NB4 (cell line): ENCODE results near the gene SHF.

Source experiments
- DNase-seq: peaks from one replicate; pipeline ENCODE4 v3.0.0; 2010; ENCODE audit warnings: low read depth
- H3K4me3 ChIP-seq: one replicate; pipeline ENCODE4 v1.5.1; 2011; ENCODE audit warnings: mild to moderate bottlenecking, low read depth, low read length, moderate library complexity
- MYC ChIP-seq: IDR thresholded peaks from 2 replicates; pipeline ENCODE4 v1.6.1; 2011; ENCODE audit warnings: low read depth, low read length
- POLR2A ChIP-seq: IDR thresholded peaks from 2 replicates; pipeline ENCODE4 v1.6.1; 2011; ENCODE audit warnings: mild to moderate bottlenecking; ENCODE audit not compliant: insufficient read length; ENCODE audit errors: extremely low read depth
- TF ChIP-seq, protein P1 (sequence below): IDR thresholded peaks from one replicate; pipeline ENCODE4 v1.5.1; 2012; ENCODE audit warnings: low read depth, low read length
- TF ChIP-seq, protein P2 (sequence below): IDR thresholded peaks from 2 replicates; pipeline ENCODE4 v1.6.1; 2011; ENCODE audit warnings: low read depth, low read length

The SHF gene

DNA sequence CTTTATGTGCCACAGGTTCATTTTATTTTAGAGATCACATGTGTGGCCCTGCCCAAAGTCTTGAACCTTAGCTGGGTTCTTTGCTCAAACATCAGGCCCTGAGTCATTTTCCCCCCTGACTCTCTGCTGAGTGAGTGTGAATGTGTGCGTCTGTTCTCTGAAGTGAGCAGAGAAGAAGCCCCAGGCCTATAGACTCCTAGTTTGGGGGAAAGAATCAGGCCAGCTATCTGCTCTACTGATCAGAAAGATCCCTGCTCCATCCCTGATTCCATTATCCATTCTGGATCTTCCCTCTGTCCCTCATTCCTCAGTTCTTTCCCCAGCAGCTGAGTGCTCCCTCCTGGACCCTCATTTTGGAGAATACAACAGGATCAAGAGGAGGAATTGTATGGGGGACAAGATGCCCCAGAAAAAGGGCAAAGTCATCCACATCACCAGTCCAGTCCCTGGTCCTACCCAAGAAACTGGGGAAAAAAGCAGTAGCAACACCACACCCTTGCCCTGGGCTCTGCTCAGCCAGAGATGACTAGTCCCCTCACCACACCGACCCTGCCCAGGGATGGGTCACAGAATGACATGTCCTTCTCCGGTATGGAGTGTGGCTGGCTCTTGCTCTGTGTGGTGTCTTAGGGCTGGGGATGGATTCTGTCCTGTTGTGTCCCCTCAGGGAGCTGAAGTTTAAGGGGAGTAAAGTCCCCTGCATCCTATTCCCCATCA is 54.8 kb downstream of the SHF start:
- no peak for DNase-seq
- no peak overlapping the region for H3K4me3 ChIP-seq
- TF ChIP-seq, protein P1, sequence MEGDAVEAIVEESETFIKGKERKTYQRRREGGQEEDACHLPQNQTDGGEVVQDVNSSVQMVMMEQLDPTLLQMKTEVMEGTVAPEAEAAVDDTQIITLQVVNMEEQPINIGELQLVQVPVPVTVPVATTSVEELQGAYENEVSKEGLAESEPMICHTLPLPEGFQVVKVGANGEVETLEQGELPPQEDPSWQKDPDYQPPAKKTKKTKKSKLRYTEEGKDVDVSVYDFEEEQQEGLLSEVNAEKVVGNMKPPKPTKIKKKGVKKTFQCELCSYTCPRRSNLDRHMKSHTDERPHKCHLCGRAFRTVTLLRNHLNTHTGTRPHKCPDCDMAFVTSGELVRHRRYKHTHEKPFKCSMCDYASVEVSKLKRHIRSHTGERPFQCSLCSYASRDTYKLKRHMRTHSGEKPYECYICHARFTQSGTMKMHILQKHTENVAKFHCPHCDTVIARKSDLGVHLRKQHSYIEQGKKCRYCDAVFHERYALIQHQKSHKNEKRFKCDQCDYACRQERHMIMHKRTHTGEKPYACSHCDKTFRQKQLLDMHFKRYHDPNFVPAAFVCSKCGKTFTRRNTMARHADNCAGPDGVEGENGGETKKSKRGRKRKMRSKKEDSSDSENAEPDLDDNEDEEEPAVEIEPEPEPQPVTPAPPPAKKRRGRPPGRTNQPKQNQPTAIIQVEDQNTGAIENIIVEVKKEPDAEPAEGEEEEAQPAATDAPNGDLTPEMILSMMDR: no peak
- TF ChIP-seq, protein P2, sequence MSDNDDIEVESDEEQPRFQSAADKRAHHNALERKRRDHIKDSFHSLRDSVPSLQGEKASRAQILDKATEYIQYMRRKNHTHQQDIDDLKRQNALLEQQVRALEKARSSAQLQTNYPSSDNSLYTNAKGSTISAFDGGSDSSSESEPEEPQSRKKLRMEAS: no peak
- no peak for TF ChIP-seq MYC
- TF ChIP-seq POLR2A: no peak

DNA sequence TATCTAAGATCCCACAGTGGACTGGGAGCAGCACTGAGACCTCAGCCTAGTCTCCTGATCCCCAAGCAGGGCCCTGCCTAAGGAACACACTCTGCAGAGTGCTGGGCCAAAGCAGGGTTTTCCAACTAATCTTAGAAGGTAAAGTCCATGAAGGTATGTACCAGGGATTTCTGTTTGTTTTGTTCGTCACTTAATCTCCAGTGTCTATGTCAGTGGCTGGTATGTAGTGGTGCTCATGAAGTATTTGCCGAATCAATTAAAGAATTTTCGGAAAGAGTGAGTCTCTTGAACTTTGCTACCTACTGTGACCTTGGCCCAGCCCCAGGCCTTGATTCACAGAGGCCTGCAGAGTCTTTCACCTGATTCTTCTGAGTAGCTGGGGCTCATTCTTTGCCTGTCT is 56.3 kb downstream of the SHF start:
- TF ChIP-seq, protein P1: no peak
- TF ChIP-seq MYC: no peak
- no peak overlapping the region for H3K4me3 ChIP-seq
- DNase-seq: no peak

DNA sequence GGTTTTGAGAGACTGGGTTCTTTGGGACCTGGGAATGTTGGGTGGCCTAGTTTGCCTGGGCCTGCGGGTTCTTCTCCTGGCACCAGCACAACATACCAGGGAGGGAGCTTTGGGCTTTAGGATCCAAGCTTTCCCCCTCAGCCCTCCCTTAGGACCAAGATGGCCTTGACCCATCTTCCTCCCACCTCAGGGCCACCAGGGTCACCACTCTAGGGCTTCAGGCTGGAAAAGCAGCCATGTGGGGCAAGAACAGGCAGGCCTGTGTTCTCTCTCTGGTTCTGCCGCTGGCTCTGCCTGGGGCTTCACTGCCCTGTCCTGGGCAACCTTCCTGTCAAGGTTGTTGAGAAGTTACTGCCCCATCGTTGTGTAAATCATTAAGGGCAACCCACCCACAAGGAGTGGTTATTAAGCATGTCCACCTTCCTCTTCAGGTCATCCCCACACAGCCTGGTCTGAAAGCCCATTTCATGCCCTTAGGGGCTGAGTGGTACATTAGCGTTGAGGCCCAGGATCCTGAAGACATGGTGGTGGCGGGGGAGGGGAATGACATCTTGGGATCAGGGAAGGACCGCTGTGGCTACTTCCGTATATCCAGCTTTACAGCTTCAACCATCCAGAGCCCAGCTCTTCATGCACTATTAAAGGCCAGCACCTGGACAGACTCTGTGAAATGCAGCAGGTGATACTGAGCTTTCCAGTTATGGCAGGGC is 57.3 kb downstream of the SHF start:
- DNase-seq: no peak
- no peak overlapping the region for H3K4me3 ChIP-seq

DNA sequence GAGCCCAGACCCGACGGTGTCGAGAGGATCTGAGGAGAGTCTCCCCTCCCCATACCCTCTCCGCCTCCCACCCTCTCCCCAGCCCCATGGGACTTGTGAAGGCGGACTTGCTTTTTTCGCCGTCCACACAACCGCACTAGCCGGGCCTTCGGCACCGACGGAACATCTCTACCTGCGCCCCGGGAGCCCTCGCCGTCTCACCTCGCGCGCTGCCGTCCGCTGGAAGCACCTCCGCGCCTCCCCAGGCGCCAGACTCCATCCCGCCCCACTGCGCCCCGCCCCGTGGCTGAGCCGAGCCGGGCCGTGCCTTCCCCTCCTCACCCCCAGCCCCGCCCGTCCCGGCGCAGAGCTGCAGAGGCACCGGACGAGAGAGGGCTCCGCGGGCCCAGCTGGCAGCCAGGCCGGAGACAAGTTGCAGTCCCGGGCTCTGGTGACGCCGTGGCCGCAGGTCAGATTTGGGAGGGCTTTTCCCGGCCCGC is 58.1 kb downstream of the SHF start, which contains the start of the genes DUOX1 and DUOXA1:
Gene DUOX1, plus strand, starts transcription at position 344 of the 479 bp plus-strand sequence. CDS start 1,973 bp downstream, outside the sequence.
Gene DUOXA1, minus strand, starts transcription at position 229 of the 479 bp plus-strand sequence. CDS start 6,865 bp downstream, outside the sequence.
- TF ChIP-seq, protein P2: no peak
- TF ChIP-seq POLR2A: no peak
- TF ChIP-seq, protein P1: no peak
- TF ChIP-seq MYC: no peak
- H3K4me3 ChIP-seq: no peak within 1 kb of the TSS
- no peak for DNase-seq

More for the DNA sequence above, 57.3 kb downstream of the SHF start:
- TF ChIP-seq MYC (no peak), POLR2A (no peak)
- TF ChIP-seq, protein P2: no peak
- TF ChIP-seq, protein P1: no peak

DNA sequence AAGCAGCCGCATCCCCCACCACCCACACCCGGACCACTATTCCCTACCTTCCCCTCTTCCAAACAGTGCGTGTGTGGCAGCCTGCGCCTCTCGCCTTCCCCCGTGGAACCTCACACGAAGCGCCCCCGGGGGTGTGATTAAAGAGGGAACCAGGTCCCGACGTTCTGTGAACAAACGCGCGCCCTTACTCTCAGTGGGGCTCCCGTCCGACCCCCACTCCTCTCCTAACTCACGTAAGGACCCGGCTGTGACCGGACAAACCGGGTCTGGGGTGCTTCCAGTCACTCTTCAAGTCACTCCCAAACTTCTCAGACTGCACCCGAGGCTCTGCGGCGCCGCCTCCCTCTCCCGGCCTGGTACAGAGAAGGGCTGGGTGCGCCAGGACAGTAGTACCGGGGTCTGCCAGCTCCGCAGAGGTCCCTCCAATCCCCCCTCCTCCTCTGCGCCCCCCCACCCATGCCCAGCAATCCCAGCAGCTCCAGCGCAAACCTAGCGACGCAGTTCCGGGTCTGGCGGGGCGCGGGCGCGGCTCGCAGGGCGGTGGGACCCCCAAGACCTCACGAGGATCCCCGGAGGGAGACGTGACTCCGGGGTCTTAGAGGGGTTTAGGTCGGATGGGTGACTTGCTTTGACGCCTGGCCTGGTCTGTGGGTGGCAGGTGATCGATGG is 58.7 kb downstream of the SHF start:
- TF ChIP-seq POLR2A: no peak
- TF ChIP-seq, protein P1: no peak
- TF ChIP-seq, protein P2: no peak
- no peak for TF ChIP-seq MYC
- DNase-seq: no peak
- H3K4me3 ChIP-seq: no peak overlapping the region
